Chondrocyte (in vitro differentiated cells): ENCODE data around the gene ARID1A. TPM values are rescaled to one million over a fixed set of nuclear protein-coding genes. Genes with fewer than 3 reads are reported as not detected.

Experiments used
- DNase-seq: peaks from one replicate; pipeline ENCODE4 v3.0.0; 2021; ENCODE audit warnings: mixed read lengths, low spot score
- H3K27ac Mint-ChIP-seq: one replicate; pipeline ENCODE4 v1.8.0; 2021; ENCODE audit warnings: mild to moderate bottlenecking, moderate library complexity, mixed read lengths; ENCODE audit not compliant: unreplicated experiment
- H3K27me3 Mint-ChIP-seq: 2 replicates; pipeline ENCODE4 v1.8.0; 2021; ENCODE audit warnings: low read depth, mixed read lengths
- H3K36me3 Mint-ChIP-seq: 2 replicates; pipeline ENCODE4 v1.8.0; 2021; ENCODE audit warnings: low read depth, mixed read lengths
- H3K4me1 Mint-ChIP-seq: 2 replicates; pipeline ENCODE4 v1.8.0; 2021; ENCODE audit warnings: low read depth, mild to moderate bottlenecking, mixed read lengths
- H3K4me3 Mint-ChIP-seq: one replicate; pipeline ENCODE4 v1.8.0; 2021; ENCODE audit warnings: mild to moderate bottlenecking, moderate library complexity, mixed read lengths; ENCODE audit not compliant: unreplicated experiment
- H3K9me3 Mint-ChIP-seq: 2 replicates; pipeline ENCODE4 v1.8.0; 2021; ENCODE audit warnings: low read depth, mixed read lengths
- CTCF ChIP-seq: fragments of 200-600 bp; sonication (generic); IDR thresholded peaks from 2 replicates; pipeline ENCODE4 v1.5.0; 2021; ENCODE audit warnings: antibody characterized with exemption, mild to moderate bottlenecking, moderate library complexity
- total RNA-seq: library from RNA; stranded (reverse); gene quantifications from 3 replicates; pipeline ENCODE4 v1.2.1, GENCODE V29; 2021

ARID1A gene
- total RNA-seq, 1 donor from 2014 or later, result 56.1 TPM

DNA sequence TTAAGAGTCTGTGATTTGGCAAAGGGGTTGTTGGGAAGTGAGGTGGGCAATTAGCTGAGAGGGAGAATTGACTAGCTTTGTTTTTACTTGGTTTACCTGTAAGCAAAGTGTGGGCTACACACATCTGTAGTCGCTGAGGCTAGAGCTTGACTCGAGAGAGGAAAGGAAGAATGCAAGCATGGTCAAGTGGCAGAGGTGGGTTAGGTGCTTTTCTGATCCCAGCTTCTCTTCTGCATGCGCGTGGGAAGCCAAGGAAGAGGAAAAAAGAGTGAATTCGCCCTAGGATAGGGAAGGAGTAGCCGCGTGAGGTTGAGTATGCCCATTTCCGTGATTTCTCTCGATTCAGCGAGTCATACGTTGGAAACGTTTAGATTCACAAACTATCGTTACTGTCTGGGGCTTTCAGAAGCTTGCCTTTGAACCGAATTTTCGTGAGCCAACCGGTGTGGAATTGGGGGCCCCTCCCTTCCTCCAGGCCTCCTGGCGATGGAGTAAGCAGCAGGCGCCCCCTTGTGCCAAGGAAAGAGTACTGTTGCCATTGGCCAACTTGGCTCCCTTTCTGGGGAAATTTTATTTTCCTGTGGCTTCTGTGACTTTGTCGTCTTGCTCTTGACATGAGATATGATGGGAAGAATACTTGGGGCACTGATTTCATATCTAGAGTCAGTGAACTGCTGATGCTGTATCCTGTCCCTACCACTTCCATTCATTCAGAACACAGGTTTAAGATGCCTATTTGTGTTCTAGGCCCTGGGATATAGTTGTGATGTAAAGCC is 93.2 kb downstream of the ARID1A start:
- no peaks in the 10 kb centered on the region for H3K9me3 Mint-ChIP-seq
- H3K27ac Mint-ChIP-seq, result peak overlapping the region; percentile 100
- peaks cover 4% of the 10 kb centered on the region for H3K36me3 Mint-ChIP-seq
- peaks cover 48% of the 10 kb centered on the region for H3K4me1 Mint-ChIP-seq
- H3K27me3 Mint-ChIP-seq, result no peaks in the 10 kb centered on the region
- TF ChIP-seq CTCF, result peak; percentile 99
- peak overlapping the region; percentile 91 for H3K4me3 Mint-ChIP-seq
- DNase-seq, result no peak

DNA sequence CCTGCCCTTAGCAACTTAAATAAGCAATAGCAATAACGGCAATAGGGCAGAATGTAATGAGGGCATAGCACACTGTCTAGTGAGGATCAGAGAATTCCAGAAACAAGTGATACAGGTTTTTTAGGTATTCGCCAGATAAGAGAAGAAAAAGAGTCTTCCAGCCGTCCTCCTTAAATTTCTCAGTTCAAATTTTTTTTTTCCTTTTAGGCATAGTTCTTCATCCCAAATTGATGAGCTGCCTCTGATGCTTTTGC is 93.7 kb downstream of the ARID1A start:
- Mint-ChIP-seq H3K27ac (no peak overlapping the region), H3K4me1 (peaks cover 44% of the 10 kb centered on the region)

GRCh38 chr1:26789931-26790330 is 94.1 kb downstream of the ARID1A start:
- Mint-ChIP-seq H3K4me3 (no peak overlapping the region), H3K9me3 (no peaks in the 10 kb centered on the region), H3K36me3 (peaks cover 12% of the 10 kb centered on the region), H3K27ac (no peak overlapping the region), H3K4me1 (peaks cover 40% of the 10 kb centered on the region), H3K27me3 (no peaks in the 10 kb centered on the region)
- DNase-seq, result no peak
- no peak for TF ChIP-seq CTCF

More for the DNA sequence above, 93.7 kb downstream of the ARID1A start:
- H3K9me3 Mint-ChIP-seq, result no peaks in the 10 kb centered on the region
- H3K36me3 Mint-ChIP-seq, result peaks cover 8% of the 10 kb centered on the region
- no peaks in the 10 kb centered on the region for H3K27me3 Mint-ChIP-seq
- no peak for TF ChIP-seq CTCF
- no peak for DNase-seq
- H3K4me3 Mint-ChIP-seq, result no peak overlapping the region

DNA sequence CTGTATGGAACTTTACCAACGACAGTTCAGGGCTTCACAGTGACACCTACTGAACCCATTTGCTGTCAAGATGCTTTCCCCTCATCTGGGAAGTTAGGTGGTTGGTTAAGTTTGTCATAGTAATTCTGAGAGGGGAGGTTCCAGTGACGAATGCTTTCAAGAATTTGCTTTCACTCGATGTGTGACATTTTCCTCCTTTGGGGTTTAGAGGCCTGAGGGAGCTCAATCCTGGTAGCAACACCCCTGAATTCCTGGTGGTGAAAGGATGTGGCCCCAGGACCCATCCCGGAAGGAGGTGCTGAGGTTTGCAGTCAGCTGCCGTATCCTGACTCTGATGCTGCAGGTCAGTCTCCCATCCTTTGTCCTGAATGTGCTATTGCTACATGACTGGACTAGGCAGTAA is 94.7 kb downstream of the ARID1A start:
- peaks cover 34% of the 10 kb centered on the region for H3K4me1 Mint-ChIP-seq
- no peak for TF ChIP-seq CTCF
- H3K27ac Mint-ChIP-seq, result no peak overlapping the region
- H3K4me3 Mint-ChIP-seq, result no peak overlapping the region
- no peaks in the 10 kb centered on the region for H3K27me3 Mint-ChIP-seq
- no peaks in the 10 kb centered on the region for H3K9me3 Mint-ChIP-seq
- DNase-seq, result no peak
- H3K36me3 Mint-ChIP-seq, result peaks cover 12% of the 10 kb centered on the region

- H3K27ac Mint-ChIP-seq, result no peak overlapping the region
- H3K4me3 Mint-ChIP-seq, result no peak overlapping the region
- no peak for TF ChIP-seq CTCF
- DNase-seq, result no peak
- peaks cover 12% of the 10 kb centered on the region for H3K36me3 Mint-ChIP-seq
- no peaks in the 10 kb centered on the region for H3K27me3 Mint-ChIP-seq
- no peaks in the 10 kb centered on the region for H3K9me3 Mint-ChIP-seq
- H3K4me1 Mint-ChIP-seq, result peaks cover 28% of the 10 kb centered on the region
These were observed 95.3 kb downstream of the ARID1A start for GRCh38 chr1:26791148-26791547.
